GM15510 (cell line): ENCODE measurements around the gene CD300LD.

Experiments
- POLR2A ChIP-seq: IDR thresholded peaks from 3 replicates; pipeline ENCODE4 v1.6.1; 2011; ENCODE audit warnings: borderline replicate concordance; ENCODE audit not compliant: insufficient read length; ENCODE audit errors: extremely low read depth

The CD300LD gene

GRCh38 chr17:74541176-74542111 is 50.6 kb downstream of the CD300LD start:
- TF ChIP-seq POLR2A: no peak

- no peak for TF ChIP-seq POLR2A
Observed at GRCh38 chr17:74539281-74539820, 52.7 kb downstream of the CD300LD start.

GRCh38 chr17:74536890-74537289 is 55.2 kb downstream of the CD300LD start:
- no peak for TF ChIP-seq POLR2A

- TF ChIP-seq POLR2A: no peak
Observed at GRCh38 chr17:74532115-74532514, 60.0 kb downstream of the CD300LD start.

- no peak for TF ChIP-seq POLR2A
Observed at GRCh38 chr17:74531231-74531761, 60.8 kb downstream of the CD300LD start, which contains the start of gene CD300LB. Gene CD300LB (minus strand): TSS chr17:74531475. CDS start chr17:74531350, 125 bp downstream.

GRCh38 chr17:74530831-74531150 is 61.3 kb downstream of the CD300LD start:
- TF ChIP-seq POLR2A: no peak
